OCI-LY1 (cell line): ENCODE measurements around the gene TMEM18.

ENCODE experiments used
- H2AFZ ChIP-seq: fragments of 200-600 bp; sonication (generic), shearing (Covaris generic); 2 replicates; pipeline ENCODE4 v1.6.0; 2014; ENCODE audit warnings: antibody characterized with exemption, mild to moderate bottlenecking, low read length
- H3F3A ChIP-seq: fragments of 200-600 bp; sonication (generic), shearing (Covaris generic); 2 replicates; pipeline ENCODE4 v1.6.0; 2014; ENCODE audit warnings: mild to moderate bottlenecking, antibody characterized with exemption, low read length, moderate library complexity; ENCODE audit not compliant: insufficient read depth
- H3K27ac ChIP-seq: fragments of 200-600 bp; sonication (generic); 2 replicates; pipeline ENCODE4 v1.5.1; 2014; ENCODE audit warnings: low read length, mixed run types, mild to moderate bottlenecking, low read depth; ENCODE audit not compliant: poor library complexity, severe bottlenecking
- H3K27me3 ChIP-seq: fragments of 200-600 bp; sonication (generic); 2 replicates; pipeline ENCODE4 v1.6.0; 2014; ENCODE audit warnings: antibody characterized with exemption, mild to moderate bottlenecking, low read length, moderate library complexity; ENCODE audit not compliant: insufficient read depth
- H3K36me3 ChIP-seq: fragments of 200-600 bp; sonication (generic); 2 replicates; pipeline ENCODE4 v1.6.1; 2014; ENCODE audit warnings: mild to moderate bottlenecking, antibody characterized with exemption, low read length, moderate library complexity, mixed read lengths; ENCODE audit not compliant: insufficient read depth
- H3K4me1 ChIP-seq: fragments of 200-600 bp; sonication (generic); 2 replicates; pipeline ENCODE4 v1.5.1; 2014; ENCODE audit warnings: mild to moderate bottlenecking, low read length, moderate library complexity; ENCODE audit not compliant: insufficient read depth, severe bottlenecking
- H3K4me2 ChIP-seq: fragments of 200-600 bp; sonication (generic), shearing (Covaris generic); 2 replicates; pipeline ENCODE4 v1.6.1; 2014; ENCODE audit warnings: low read length
- H3K4me3 ChIP-seq: fragments of 200-600 bp; sonication (generic); 2 replicates; pipeline ENCODE4 v1.5.1; 2014; ENCODE audit warnings: low read length, low read depth, mild to moderate bottlenecking, mixed read lengths; ENCODE audit not compliant: poor library complexity, severe bottlenecking
- H3K79me2 ChIP-seq: fragments of 200-600 bp; shearing (Covaris generic); 2 replicates; pipeline ENCODE4 v1.6.1; 2016; ENCODE audit warnings: mixed run types, low read length, mixed read lengths; ENCODE audit not compliant: insufficient read depth
- H3K9ac ChIP-seq: fragments of 200-600 bp; sonication (generic), shearing (Covaris generic); 2 replicates; pipeline ENCODE4 v1.6.1; 2014; ENCODE audit warnings: mild to moderate bottlenecking, low read length, mixed read lengths
- H3K9me2 ChIP-seq: fragments of 200-600 bp; sonication (generic), shearing (Covaris generic); 2 replicates; pipeline ENCODE4 v1.6.1; 2014; ENCODE audit warnings: low read depth, mild to moderate bottlenecking, low read length, mixed read lengths
- H3K9me3 ChIP-seq: fragments of 200-600 bp; shearing (Covaris generic); 2 replicates; pipeline ENCODE4 v1.6.1; 2014; ENCODE audit warnings: low read length, mixed read lengths
- H4K20me1 ChIP-seq: fragments of 200-600 bp; sonication (generic), shearing (Covaris generic); 2 replicates; pipeline ENCODE4 v1.6.0; 2016; ENCODE audit warnings: mild to moderate bottlenecking, low read length; ENCODE audit not compliant: insufficient read depth
- EZH2 ChIP-seq: fragments of 200-600 bp; sonication (generic), shearing (Covaris generic); IDR thresholded peaks from 2 replicates; pipeline ENCODE4 v1.8.0; 2017; ENCODE audit warnings: borderline replicate concordance, mixed run types, mild to moderate bottlenecking, antibody characterized with exemption, low read length, moderate library complexity, mixed read lengths
- TF ChIP-seq, protein P1 (sequence below): fragments of 200-600 bp; sonication (generic), shearing (Covaris generic); IDR thresholded peaks from 2 replicates; pipeline ENCODE4 v1.5.1; 2017; ENCODE audit warnings: mild to moderate bottlenecking, antibody characterized with exemption, low read length, moderate library complexity, mixed read lengths

TMEM18 gene

GRCh38 chr2:691821-692761, 14.9 kb upstream of the TMEM18 start:
- Histone ChIP-seq H3K4me1 (no peaks in the 10 kb centered on the region), H2AFZ (no peak overlapping the region), H3K27me3 (no peaks in the 10 kb centered on the region), H3K9me2 (no peaks in the 10 kb centered on the region), H4K20me1 (no peaks in the 10 kb centered on the region), H3K4me3 (no peak overlapping the region), H3K9me3 (no peaks in the 10 kb centered on the region), H3K79me2 (no peaks in the 10 kb centered on the region), H3K36me3 (no peaks in the 10 kb centered on the region), H3K4me2 (no peak overlapping the region), H3F3A (no peaks in the 10 kb centered on the region), H3K9ac (no peak overlapping the region), H3K27ac (no peak overlapping the region)
- TF ChIP-seq, protein P1, sequence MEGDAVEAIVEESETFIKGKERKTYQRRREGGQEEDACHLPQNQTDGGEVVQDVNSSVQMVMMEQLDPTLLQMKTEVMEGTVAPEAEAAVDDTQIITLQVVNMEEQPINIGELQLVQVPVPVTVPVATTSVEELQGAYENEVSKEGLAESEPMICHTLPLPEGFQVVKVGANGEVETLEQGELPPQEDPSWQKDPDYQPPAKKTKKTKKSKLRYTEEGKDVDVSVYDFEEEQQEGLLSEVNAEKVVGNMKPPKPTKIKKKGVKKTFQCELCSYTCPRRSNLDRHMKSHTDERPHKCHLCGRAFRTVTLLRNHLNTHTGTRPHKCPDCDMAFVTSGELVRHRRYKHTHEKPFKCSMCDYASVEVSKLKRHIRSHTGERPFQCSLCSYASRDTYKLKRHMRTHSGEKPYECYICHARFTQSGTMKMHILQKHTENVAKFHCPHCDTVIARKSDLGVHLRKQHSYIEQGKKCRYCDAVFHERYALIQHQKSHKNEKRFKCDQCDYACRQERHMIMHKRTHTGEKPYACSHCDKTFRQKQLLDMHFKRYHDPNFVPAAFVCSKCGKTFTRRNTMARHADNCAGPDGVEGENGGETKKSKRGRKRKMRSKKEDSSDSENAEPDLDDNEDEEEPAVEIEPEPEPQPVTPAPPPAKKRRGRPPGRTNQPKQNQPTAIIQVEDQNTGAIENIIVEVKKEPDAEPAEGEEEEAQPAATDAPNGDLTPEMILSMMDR, result no peak
- no peak for TF ChIP-seq EZH2

GRCh38 chr2:690799-691198, 13.6 kb upstream of the TMEM18 start:
- H3K36me3 ChIP-seq, result no peaks in the 10 kb centered on the region
- no peak overlapping the region for H3K4me3 ChIP-seq
- no peaks in the 10 kb centered on the region for H3K9me2 ChIP-seq
- no peaks in the 10 kb centered on the region for H3K79me2 ChIP-seq
- no peak for TF ChIP-seq EZH2
- TF ChIP-seq, protein P1, result no peak
- no peaks in the 10 kb centered on the region for H3F3A ChIP-seq
- no peaks in the 10 kb centered on the region for H4K20me1 ChIP-seq
- H3K9ac ChIP-seq, result no peak overlapping the region
- no peaks in the 10 kb centered on the region for H3K27me3 ChIP-seq
- H3K4me2 ChIP-seq, result no peak overlapping the region
- H3K4me1 ChIP-seq, result no peaks in the 10 kb centered on the region
- no peak overlapping the region for H2AFZ ChIP-seq
- no peak overlapping the region for H3K27ac ChIP-seq
- 0 out of 2 replicates have a peak, but pooled peaks cover under 1% of the 10 kb centered on the region for H3K9me3 ChIP-seq

- Histone ChIP-seq H4K20me1 (no peaks in the 10 kb centered on the region), H3K36me3 (no peaks in the 10 kb centered on the region), H2AFZ (no peak overlapping the region), H3K9me3 (peaks cover 6% of the 10 kb centered on the region; the same call in 1 of the 2 replicates), H3K27ac (no peak overlapping the region), H3K4me2 (no peak overlapping the region), H3K9me2 (no peaks in the 10 kb centered on the region), H3K4me1 (no peaks in the 10 kb centered on the region), H3F3A (no peaks in the 10 kb centered on the region), H3K79me2 (no peaks in the 10 kb centered on the region), H3K4me3 (no peak overlapping the region), H3K27me3 (no peaks in the 10 kb centered on the region), H3K9ac (no peak overlapping the region)
- TF ChIP-seq, protein P1, result no peak
- TF ChIP-seq EZH2, result no peak
Observed at GRCh38 chr2:689877-690510, 12.8 kb upstream of the TMEM18 start.
